GM18907 (cell line): Measurements from ENCODE around the gene SMIM43.

ENCODE experiments used
- ATAC-seq: cut with Tn5 transposase; IDR thresholded peaks from one replicate; pipeline ENCODE4 v1.9.1; 2021; ENCODE audit warnings: mild to moderate bottlenecking, moderate library complexity; ENCODE audit not compliant: unreplicated experiment

The SMIM43 gene

GRCh38 chr4:121764702-121765367 lies at the start of gene SMIM43:
Gene SMIM43 (minus strand): TSS chr4:121765164. CDS start chr4:121765105, 59 bp downstream.
- no peak for ATAC-seq

DNA sequence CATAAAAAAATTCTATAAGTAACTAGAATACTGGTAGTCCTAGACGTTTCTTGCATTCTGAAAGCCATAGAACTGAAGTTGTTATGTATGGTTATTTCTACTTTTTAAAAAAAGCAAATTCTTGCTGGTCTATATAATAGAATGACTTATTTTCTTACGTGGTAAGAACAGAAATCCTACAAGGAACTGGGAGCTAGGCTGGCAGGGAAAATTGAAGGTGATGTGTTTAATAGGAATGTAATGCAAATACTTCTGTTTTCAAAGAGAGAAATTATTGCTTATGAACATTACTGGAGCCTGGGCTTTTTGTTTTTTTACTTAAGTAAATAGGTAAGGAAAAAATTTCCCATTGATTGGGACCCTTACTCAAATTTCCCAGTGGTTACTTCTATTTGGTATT lies 49.8 kb upstream of the SMIM43 start:
- ATAC-seq = no peak

DNA sequence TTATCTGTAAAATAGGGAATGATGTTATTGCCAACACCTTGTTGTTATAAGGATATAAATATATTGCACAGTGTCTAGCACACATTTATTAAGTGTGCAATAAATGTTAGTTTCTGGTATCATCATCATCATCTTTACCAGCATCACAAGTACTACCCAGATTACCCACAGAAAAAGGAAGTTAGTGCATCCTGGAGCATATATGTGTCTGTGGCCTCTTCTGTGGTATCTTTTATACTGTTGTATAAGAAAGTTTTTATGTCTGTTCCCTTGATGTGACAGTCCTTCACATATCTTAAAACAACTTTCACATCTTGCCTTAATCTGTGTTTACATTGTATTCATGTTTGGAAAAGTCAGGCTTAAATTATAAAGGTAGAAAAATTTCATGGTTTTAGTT lies 46.2 kb upstream of the SMIM43 start:
- ATAC-seq = no peak

DNA sequence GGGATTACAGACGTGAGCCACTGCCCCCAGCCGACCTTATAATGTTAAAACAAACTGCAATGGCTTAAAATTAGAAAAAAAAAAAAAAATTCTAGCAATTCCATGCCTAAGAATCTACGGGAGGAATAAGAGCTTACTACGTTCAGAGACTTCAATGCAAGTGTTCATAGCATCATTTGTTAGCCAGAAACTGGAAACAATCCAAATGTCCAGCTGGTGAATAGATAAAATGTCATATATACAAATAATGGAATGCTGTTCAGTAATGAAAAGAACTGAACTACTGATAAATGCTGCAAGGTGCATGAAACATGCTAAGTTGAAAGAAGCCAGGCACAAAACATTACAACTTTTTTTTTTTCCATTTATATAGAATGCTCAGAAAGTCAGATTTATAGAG lies 41.4 kb upstream of the SMIM43 start:
- ATAC-seq = no peak

- no peak for ATAC-seq
Observed at GRCh38 chr4:121801715-121802075, 36.7 kb upstream of the SMIM43 start.

GRCh38 chr4:121800961-121801714 lies 36.2 kb upstream of the SMIM43 start, which contains the start of gene EXOSC9:
Gene EXOSC9 (plus strand): TSS chr4:121801323. CDS start chr4:121801425, 102 bp downstream.
- peak; percentile 85 for ATAC-seq

GRCh38 chr4:121800638-121800960 lies 35.6 kb upstream of the SMIM43 start:
- peak; percentile 35 for ATAC-seq

DNA sequence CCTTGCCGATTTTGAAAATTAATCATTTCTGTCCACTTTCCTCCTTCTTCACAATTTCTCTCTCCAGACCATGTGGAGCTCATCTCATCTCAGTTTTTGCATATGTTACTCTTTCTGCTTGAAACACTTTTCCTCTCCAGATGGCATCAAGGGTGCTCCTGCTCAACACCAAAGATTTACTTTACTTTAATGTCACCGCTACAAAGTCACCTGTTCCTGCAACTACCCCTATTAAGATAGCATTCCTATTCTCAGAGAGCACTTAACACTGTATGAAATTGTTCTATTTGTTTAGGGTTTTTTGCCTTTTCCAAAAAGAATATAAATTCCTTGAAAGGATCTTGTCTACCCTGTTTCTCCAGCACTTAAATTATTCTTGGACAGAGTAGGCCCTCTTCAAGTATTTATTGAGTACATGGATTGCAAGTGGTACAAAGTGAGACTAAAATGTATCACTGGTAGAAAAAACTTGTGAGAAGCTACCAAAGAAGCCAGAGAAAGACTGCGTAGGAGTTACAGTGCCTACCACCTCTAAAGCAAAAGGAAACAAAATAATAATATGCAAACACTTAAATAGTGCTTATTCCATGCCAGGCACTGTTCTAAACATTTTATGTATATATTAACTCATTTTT lies 35.0 kb upstream of the SMIM43 start:
- ATAC-seq = no peak

DNA sequence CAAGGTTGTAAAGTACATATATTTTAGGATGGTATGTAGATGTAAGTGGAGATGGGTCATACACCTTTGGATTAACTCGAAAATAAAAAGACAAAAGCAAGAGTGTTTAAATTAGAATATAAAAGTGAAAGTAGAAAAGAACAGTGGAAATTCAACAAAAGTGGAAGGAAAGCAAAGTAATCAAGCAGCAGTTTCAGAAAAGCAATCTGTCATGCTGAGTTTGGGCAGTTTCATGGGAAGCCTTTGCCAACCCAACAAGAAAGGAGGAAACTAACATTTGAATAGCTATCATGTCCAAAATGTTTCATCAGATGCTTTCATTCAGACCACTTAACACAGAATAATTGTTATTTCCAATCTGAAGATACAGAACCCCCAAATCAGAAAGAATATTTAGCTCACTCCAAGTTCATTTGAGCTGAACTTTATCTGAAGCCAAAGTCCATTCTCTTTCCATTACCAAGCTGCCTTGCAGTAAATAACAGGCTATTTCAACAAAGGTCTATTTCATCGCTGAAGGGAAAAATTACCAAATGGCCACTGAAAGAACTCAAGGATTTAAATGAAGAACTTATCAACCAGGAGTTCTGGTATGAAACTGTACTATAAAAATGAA lies 34.4 kb upstream of the SMIM43 start:
- ATAC-seq = no peak

DNA sequence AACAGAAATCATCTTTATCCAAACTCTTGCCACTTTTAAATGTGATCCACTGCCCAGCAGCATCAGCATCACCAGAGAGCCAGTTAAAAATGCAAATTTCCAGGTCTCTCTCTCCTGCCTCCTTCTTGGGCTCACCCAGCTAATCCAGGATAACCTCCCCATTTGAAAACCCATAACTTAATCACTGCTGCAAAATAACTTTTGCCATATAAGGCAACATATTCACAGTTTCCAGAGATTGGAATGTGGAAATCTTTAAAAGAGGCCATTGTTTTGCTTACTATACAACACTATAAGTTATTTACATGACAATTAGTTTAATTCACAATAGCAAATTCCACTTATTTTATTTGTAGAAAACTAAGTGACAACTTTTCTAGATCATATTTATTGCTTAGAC lies 31.3 kb upstream of the SMIM43 start:
- no peak for ATAC-seq

DNA sequence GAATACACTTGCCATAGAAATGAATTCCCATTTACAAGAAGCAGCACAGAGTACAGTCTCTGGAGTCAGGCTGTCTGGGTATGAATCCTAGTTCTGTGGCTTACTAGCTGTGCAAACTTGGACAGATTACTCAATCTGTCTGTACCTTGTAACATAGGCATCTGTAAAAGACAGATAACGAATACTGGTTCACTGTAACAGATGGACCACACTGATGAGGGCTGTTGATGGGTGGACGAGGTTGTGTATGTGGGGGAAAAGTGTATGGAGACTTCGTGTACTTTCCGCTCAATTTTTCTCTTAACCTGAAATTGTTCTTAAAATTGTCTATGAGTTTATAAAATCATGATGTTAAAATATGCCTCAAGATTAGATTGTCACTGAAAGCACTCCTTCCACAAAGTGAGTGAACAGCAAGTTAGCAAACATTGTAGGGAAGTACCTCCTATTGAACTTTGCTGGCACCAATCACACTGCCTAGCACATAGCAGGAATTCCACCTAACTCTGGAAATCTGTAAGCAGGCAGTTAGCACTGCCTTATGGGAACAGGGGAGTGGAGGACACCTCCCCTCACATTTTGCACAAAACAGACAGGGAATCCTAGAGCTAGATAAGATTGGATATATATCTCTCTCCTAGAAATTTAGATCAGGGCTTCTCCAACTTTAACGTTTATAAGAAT lies 29.7 kb upstream of the SMIM43 start:
- no peak for ATAC-seq

GRCh38 chr4:121792966-121793365 lies 28.0 kb upstream of the SMIM43 start:
- no peak for ATAC-seq

DNA sequence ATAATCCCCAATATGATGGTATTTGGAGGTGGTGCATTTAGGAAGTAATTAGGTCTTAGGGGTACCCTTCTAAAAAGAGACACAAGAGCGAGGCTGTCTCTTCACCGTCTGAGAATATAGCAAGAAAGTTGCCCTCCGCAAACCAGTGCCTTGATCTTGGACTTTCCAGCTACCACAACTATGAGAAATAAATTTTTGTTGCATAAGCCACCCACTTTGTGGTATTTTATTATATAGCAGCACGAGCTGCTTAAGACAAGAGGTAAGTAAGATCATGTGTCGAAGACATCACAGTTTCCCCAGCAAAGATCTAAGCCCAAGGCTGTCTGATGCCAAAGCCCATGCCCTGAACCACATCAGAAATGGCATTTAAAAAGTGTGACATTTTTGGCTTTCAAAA lies 26.5 kb upstream of the SMIM43 start:
- ATAC-seq = no peak

DNA sequence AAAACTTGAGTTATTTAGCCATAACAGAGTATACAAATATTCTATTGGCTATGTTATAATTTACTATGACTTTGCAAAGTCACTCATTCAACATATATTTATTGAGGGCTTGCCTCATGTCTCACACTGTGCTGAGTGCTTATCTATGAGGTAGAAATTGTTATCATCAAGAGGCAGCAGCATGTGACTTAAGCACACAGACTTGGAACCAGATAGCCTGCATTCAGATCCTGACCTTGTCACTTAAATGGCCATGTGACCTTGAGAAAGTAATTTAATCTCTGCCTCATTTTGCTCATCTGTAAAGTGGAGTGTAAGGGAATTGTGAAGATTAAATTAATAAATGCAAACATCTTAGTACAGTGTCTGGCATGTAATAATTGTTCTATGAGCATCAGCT lies 26.0 kb upstream of the SMIM43 start:
- no peak for ATAC-seq

DNA sequence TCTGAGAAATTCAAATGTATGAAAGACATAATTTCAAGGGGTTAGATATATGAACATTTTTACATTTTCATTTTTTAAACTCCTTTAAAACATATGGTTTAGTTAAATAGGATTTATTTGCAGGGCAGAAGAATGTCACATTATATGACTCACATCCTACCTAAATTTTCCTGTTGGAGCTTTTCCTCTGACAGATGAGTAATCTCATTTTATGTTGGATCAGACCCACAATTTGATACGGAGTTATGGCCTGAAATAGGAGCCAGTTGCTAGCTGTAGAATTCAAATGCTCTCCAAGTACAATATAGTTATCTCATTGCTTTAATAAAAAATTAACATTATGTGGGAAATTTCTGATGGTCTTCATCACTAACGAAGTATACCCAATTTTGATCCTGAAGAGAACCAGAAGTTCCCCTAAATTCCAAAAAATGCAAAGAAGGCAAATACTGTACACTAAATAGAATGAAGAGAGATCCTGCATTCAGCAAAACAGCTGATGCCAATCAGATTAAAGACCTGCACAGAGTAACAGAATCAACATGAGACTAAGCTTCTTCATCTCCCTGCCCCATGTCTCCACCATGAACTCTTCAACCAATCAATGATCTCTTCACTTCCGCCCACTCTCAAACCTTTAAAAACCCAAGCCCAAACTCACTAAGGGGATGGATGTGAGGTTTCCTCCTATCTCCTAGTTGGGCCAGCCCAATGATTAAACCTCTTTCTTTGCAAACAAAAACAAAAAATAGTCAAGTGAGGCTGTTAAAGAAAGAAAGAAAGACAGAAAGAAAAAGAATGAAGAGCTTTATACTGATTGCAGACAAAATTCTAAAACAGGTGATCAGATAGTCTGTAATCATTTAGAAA lies 25.2 kb upstream of the SMIM43 start:
- ATAC-seq = no peak

- no peak for ATAC-seq
Observed at GRCh38 chr4:121789455-121789854, 24.5 kb upstream of the SMIM43 start.

GRCh38 chr4:121788896-121789295 lies 23.9 kb upstream of the SMIM43 start:
- peak; percentile 83 for ATAC-seq

- ATAC-seq = no peak
Observed at GRCh38 chr4:121786221-121786620, 21.3 kb upstream of the SMIM43 start.

- no peak for ATAC-seq
Observed at GRCh38 chr4:121785479-121785878, 20.5 kb upstream of the SMIM43 start.

DNA sequence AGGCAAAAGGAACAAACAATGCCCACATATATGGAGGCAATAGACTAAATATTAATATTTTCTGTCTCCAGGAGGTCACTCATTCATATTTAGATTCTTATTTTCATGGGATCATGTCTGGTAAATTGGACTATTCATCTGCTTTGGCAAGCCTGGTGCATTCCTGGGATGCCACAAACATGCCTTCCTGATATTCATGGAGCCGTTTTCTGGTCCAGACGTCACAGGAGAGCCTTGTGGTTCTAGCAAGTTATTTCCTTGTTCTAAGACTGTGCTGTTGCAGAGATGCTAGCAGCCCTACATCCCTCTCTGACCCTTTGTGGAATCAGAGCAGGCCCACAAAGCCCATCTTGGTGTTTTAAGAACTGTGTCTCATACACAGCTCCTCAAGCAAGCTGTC lies 20.0 kb upstream of the SMIM43 start:
- no peak for ATAC-seq
